SW 1271 (cell line): Measurements from ENCODE around the gene ZNF555.
A peak's percentile ranks its signal among the peaks of the same experiment; 100 is the strongest.
"Not testable (repeated sequence)": the region's sequence is repeated elsewhere in the genome, so short reads cannot be mapped to it uniquely, and the experiment has no call there.

ENCODE experiments used
- DNase-seq, 2 experiments: peaks; one replicate each; lab custom pipeline; 2025; lab: John Stamatoyannopoulos, UW

Gene ZNF555

DNA sequence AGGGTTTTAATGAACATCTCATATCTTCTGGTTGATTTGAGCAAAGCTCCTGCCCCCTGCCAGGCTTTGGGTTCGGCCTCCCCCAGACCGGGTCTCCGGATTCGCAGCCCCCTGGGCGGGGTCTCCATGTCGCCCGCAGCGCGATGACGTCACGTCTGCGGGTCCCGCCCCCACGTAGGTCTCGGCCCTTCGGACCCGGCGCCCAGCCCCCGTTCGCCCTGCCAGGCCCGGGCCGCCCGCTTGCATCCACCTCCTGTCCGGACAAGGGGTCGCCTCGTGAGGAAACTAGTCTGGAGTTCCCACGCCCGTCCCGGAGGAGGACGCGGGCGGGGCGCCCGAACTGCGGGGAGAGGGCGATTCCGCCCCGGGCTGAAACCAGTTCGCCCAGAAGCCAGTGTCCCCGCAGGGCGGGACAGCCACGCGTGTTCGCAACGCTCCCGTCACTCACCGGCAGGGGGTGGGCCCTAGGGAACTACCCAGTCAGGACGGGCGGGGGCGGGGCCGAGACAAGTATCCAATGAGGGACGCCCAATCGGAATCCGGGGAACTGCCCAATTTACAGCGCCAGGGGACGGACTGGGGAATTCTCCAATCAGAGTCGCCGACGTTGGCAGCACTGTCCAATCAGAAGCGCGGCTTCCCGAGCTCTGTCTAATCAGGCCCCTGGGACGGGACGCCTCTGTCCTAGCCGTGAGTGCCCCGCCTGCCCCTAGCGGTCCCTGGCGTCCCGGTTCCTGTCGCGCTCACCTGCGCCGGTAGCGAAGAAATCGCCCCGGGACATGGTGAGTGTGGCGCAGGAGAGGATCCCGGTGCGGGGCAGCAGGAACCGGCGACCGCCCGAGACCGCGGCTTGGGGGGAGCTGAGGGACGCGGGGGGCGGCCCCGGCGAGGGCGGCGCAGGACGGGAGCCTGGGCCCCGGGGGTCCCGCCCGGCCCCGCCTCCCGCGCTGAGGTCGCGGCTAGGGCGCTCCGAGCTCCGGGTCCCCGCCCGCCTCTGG lies at the start of gene ZNF555:
Gene ZNF555, plus strand, starts transcription at position 682 of the 998 bp plus-strand sequence. Its CDS starts 98 bp downstream, at position 780.
- peak; percentile 98 to 99 for DNase-seq

DNA sequence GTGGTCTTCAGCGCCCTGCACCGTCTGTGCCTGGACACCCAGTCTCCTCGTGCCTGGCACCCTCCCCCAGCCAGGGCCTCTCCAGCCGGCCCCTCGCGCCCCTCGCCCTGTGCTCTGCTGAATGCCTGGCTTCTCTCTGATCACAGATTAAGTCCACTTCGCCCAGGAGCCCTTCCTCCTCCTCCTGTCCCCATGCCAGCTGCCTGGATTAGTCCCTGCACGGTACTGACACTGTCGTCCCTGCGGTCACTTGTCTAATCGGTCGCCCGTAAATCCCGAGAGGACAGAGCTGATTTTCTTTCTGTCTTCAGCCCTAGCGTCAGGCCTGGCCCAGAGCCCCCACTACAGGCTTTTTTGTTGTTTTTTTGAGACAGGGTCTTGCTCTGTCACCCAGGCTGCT lies 49.4 kb upstream of the ZNF555 start:
- no peak for DNase-seq

DNA sequence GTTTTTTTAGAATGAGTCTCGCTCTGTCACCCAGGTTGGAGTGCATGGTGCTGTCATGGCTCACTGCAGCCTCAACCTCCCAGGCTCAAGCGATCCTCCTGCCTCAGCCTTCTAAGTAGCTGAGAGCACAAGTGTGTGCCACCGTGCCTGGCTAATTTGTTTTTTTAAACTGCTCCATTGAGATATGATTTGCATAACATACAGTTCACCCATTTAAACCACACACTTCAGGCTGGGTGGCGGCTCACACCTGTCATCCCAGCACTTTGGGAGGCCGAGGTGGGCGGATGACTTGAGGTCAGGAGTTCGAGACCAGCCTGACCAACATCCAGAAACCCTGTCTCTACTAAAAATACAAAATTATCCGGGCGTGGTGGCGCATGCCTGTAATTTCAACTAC lies 48.6 kb upstream of the ZNF555 start:
- not testable (repeated sequence) for DNase-seq

DNA sequence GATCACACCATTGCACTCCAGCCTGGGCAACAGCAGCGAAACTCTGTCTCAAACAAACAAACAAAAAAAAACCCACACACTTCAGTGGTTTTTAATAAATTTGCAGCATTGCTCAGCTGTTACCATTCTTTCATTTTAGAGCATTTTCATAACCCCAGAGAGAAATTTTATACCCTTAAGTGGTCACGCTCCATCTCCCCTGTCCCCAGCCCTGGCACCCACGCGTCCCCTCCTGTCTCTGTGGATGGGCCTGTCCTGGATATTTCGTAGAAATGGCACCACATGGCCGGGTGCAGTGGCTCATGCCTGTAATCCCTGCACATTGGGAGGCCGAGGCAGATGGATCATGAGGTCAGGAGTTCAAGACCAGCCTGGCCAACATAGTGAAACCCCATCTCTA lies 48.1 kb upstream of the ZNF555 start:
- no peak for DNase-seq

DNA sequence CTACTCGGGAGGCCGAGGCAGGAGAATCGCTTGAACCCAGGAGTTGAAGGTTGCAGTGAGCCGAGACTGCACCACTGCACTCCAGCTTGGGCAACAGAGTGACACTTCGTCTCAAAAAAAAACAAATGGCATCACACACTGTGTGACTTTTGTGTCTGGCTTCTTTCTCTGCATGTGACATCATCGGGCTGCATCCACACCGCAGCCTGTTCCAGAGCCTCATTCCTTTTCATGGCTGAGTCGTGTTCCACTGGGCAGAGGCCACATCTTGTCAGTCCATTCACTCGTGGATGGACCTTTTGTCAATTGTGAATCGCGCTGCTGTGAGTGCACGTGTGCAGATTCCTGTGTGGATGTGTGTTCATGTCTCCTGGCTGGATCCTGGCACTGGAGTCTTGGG lies 47.7 kb upstream of the ZNF555 start:
- no peak for DNase-seq

DNA sequence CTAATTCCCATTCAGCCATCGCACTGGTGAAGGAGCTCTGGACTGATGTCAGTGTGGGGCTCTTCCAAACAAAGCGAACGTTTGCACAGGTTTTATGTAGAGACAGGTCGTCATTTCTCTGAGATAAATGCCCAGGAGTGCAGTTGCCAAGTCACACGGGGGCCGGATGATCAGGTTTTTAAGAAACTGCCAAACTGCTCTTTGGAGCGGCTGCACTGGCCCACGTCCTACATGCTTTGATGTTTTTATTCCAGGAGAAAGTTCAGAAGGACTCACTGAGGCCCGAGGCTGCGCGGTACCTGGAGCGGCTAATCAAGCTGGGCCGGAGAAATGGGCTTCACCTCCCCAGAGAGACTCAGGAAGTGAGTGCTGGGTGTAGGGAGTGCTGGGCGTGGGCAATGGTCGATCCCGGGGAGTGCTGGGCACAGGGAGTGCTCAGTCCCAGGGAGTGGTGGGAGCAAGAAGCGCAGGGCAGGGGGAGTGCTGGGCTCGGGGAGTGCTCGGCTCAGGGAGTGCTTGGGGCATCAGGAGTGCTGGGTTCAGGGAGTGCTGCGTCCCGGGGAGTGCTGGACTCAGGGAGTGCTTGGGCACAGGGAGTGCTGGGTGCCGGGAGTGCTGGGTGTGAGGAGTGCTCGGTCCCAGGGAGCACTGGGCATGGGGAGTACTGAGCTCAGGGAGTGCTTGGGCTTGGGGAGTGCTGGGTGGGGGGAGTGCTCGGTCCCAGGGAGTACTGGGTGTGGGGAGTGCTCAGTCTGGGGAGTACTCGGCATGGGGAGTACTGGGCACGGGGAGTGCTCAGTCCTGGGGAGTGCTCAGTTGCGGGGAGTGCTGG lies 45.2 kb upstream of the ZNF555 start:
- no peak for DNase-seq

DNA sequence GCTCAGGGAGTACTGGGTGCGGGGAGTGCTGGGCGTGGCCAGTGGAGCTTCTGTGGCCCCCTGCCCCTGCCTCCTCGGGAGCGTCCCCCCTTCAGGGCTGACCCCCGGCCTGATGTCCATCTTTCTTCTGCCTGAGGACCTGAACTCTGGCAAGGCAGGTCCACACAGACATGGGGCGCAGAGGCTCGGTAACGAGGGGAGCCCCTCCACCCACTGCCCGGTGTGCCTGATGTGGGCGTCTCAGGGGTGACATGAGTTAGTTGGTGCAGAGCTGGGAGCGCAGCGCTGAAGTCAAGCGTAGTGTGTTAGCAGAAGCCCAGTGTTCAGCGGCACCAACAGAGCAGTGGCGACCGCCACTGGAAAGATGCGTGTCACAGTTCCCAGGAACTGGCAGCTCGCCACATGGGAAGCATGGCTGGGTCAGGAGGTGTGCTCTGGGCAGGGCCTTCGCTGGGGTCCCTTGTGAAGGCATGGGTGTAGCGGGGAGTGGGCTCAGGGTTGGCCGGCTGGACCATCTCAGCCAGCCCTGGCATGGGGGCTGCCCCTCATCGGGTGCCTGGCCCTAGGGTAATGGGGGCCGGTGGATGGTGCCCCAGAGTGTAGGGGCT lies 44.5 kb upstream of the ZNF555 start:
- DNase-seq: no peak

DNA sequence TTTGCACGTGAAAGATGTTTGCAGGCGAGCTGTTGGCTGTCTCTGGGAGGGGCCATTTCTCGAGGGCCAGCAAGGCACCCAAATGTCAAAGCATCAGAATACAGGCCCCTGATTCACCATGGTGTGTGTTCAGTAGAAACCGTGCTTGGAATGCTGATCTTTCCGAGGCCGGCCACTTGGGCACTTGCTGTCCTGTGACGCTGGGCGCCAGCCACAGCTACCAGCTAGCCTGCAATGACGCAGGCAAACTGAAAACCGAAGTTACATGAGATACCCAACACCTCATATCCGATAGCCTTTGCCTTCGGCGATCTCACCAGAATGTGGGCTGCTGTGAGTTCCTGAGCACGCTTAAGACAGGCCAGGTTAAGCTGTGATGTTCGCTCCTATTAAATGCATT lies 44.0 kb upstream of the ZNF555 start:
- no peak for DNase-seq

DNA sequence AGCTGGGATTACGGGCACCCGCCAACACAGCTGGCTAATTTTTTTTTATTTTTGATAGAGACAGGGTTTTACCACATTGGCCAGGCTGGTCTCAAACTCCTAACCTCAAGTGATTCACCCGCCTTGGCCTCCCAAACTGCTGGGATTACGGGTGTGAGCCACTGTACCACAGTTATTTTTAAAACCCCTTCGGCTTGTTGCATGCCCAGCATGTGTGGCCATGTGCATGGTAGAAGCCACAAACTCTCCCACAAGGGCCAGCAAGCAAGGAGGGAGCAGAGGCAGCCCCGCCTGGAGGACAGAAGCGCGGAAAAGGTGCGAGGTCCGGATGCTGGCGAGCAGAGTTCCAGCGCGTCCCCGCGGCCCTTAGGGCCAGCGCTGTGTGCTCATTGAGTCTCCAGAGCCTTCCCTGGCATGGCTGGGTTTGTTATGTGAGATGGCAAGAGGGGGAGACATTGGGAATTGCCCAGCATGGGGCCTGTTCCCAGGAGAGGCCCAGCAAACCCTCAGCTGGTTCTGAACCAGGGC lies 43.1 kb upstream of the ZNF555 start:
- no peak for DNase-seq

DNA sequence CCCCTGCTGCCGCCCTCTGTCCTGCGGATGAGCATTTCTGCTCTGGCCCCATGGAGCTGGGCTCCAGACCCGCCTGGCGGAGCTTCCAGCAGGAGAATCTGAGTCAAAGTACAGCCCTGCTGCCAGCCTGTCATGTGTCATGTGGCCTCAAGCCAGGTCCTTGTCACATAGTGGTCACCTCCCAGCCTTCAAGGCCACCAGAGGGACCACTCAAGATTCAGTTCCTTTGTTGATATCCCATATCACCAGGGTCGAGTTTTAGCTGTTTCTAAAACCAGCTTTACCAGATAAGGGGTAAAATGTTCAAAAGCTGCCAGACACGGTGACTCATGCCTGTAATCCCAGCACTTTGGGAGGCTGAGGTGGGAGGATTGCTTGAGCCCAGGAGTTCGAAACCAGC lies 42.5 kb upstream of the ZNF555 start:
- DNase-seq: no peak

DNA sequence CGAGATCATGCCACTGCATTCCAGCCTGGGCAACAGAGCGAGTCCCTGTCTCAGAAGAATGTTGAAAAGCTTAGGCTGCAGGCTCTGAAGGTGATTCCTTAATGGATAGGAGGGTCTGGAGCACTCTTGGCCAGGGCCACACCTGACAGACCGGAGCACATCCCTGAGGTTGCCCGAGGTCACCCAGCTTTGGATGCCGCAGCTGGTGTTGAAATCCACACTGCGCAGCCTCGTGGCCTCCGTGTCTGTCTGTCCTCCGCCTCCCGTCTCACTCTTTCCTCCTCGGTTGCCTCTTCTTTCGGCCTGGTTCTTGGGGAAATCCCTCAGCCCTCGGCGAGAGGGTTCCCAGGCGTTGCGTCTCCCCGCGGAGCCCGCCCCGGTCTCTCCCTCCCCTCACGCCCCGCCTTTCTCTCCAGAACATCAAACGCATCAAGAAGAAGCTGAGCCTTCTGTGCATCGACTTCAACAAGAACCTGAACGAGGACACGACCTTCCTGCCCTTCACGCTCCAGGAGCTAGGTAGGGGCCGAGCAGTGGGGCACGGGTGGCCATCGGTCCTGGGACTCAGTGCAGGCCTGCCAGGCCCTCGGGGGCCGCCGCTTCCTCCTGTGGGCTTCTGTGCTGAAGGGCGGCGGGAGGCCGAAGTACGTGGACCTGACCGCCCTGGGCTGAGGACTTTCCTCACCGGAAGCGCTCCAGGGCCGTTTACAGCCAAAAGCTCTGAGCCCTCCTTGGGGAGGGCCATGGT lies 41.8 kb upstream of the ZNF555 start:
- no peak for DNase-seq

DNA sequence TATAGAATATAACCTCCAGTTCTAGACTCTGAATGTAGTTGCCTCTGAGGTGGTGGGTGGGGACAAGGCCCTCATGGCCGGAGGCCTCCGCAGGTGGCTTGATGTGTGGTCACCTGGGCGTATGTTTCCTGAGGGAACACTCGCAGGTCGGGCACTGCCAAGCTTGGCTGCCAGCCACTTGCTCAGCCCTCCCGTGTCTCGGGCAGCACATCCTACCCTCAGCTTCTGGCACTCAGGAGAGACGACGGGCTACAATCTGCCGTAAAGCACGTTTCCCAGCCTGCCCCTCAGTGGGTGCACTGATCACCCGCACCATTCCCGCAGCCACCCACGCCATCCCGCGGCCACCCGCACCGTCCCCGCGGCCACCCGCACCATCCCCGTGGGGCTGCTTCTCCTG lies 40.8 kb upstream of the ZNF555 start:
- DNase-seq: no peak

DNA sequence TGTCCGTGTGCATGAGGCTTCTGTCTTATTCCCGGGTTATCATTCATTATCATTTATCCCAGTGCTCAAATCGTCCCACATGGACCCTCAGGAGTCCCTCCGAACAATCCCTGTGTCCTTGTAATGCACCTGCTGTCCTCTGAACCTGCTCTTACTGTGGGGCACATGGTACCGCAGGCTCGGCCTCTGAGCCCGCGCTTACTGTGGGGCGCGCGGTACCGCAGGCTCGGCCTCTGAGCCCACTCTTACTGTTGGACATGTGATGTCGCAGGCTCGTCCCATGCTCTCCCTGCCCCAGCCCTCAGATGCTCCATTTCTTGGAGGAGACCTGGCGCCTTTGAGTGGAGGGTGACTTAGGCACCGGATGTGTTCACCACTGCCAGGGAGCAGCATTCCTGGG lies 38.4 kb upstream of the ZNF555 start:
- no peak for DNase-seq

DNA sequence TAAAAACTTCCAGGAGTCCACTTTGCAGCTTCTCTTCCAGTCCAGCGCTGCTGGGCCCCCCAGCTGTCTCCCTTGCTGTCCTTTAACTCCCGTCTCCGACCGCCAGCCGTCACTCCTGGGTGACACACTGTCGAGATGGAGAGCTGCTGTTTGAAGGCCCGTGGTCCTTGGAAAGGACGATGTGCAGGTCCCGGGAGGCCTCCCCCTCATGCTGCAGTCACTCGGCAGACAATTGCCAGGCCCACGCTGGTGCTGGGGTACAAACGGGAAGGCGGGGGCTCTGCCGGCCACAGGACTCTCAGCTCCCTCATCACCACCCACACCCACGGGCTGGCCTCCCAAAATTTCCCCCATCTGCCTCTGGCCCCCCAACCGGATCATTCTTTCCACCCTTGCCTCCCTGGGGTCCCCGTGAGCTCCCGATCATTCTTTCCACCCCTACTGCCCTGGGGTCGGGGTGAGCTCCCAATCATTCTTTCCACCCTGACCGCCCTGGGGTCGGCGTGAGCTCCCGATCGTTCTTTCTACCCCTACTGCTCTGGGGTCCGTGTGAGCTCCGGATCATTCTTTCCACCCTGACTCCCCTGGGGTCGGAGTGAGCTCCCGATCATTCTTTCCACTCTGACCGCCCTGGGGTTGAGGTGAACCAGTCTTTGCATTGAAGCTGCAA lies 37.7 kb upstream of the ZNF555 start:
- no peak for DNase-seq

DNA sequence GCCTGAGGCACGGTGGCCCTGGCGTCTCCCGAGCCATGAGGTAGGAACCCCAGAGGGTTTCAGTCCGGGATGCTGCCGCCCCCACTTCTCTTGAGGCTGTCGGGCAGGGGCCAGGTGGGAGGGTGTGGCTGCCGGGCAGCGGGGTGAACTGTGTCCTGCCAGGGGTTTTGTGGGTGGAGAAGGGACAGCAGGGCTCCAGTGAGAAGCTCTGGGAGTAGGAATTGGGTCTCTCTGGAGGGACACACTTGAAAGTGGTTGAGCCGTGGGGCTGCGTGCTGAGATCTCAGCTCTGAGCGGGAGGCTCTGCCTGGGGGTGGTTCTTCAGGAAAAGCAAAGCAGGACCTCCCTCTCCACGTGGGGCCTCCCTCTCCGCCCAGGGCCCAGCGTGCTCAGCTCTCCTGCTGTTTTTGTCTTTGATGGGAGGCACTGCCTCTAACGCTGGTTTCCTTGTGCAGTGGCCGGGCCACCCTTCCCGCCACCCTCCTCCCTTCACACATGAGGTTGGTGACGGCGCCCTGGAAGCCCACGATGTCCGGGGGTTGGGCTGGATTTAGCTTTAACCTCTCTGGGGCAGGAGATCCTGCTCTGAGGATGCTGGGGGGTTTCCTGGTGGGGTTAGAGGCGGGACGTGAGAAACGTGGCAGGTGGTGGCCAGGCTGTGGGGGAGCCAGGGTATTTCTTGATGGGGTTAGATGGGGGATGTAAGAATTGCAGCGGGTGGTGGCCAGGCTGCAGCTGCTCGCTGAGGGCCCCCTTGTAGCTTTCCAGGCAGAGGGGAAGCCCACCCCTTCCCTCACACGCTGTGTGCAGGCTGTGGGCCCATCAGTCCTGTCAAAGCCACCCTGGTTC lies 36.9 kb upstream of the ZNF555 start:
- DNase-seq: no peak

DNA sequence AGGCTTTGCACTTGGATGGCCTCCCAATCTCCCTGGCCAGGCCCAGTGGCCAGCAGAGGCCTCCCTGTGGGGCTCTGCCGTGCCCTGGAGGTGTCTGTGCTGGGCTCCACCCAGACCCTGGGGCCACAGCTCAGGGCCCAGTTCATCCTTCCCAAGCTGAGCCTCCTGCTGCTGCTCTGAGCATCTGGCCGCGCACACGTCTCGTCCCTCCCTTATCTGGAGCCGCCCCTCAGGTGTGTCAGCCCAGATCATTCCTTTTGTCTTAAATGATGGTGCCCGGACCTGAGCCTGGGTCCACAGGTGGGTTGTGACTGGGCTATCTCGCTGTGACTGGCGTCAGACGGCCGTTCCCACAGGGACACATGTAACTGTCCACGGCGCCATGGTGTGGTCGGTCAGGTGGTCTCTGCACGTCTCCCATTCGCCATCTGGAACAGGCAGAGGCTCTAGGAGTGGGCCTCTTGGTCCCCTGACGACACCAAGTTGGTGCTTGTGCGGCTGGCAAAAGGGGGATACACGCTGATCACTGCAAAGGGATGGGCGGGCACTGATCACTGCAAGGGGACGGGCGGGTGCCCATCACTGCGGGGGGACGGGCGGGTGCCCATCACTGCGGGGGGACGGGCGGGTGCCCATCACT lies 35.9 kb upstream of the ZNF555 start:
- no peak for DNase-seq

DNA sequence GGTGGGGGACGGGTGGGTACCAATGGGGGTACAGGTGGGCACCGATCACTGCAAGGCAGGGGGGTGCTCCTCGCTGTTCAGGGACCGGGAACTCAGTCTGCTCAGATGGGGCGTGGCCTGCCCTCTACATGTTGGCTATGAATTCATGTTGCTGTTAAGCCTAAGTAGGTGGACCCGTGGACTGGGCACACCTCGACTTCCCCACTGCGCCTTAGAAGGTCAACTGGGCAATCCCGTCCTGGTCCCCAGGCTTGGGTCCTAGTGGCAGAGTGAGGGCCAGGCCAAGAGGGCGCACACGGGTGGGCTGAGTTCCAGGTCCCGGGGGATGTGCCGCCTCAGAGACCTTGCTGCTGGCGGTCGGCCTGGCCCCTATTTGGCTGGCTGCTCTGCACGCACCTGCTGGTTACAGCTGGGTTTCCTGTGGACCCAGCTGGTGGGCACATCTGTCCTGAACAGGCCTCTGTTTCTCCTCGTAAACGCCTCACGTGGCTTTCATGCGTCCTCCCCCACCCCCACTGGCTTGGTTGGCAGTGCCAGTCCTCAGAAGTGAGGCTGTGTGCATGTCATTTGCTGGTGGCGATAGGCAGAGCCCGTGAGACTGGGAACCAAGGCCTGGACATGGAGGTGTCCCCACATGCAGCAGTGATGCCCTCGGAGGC lies 35.2 kb upstream of the ZNF555 start:
- DNase-seq: no peak

DNA sequence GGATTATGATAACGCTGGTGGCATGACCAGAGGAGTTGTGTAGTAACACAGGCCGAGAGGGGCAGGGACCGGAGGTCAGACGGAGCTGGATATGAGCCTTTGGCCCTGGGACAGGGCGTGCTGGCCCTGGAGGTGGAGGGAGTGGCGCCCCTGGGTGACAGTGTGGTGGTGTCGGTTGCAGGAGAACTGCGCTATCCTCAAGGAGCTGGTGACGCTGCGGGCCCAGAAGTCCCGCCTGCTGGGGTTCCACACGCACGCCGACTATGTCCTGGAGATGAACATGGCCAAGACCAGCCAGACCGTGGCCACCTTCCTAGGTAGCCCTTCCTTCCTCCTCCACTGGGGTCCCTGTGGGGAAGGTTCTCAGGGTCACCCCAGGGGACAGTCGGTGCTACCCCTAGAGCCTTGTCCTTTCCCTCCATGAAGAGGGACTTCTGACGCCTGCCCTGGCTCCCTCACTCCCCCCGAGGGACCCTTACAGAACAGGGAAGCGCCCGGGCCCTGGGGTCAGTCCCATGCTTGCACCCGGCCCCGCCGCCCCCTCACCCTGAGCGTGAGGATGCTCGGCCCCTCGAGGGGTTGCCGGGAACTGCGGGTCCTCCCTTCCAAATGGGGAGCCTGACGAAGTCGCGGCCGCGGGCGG lies 34.4 kb upstream of the ZNF555 start:
- no peak for DNase-seq
